ENCODE results near the gene WDFY4.

DNA sequence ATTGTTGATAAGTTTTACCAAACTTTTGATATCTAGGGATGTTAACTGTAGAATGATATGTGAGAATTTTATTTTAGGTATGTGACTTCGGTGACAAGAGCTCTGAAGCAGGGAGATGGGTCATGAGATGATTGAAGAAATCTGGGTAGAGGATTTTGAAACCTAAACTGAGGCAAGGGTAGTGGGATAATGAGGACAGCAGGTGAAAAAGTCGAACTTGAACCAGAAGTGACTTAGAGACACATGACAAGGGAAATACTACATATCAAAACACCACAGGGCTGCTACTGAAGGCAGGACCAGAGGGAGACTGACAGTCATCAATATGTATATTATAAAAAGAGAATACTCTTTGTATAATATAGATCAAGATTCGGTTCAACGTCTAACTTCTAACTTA lies 113.2 kb downstream of the WDFY4 start:
- TF ChIP-seq, protein P1, sequence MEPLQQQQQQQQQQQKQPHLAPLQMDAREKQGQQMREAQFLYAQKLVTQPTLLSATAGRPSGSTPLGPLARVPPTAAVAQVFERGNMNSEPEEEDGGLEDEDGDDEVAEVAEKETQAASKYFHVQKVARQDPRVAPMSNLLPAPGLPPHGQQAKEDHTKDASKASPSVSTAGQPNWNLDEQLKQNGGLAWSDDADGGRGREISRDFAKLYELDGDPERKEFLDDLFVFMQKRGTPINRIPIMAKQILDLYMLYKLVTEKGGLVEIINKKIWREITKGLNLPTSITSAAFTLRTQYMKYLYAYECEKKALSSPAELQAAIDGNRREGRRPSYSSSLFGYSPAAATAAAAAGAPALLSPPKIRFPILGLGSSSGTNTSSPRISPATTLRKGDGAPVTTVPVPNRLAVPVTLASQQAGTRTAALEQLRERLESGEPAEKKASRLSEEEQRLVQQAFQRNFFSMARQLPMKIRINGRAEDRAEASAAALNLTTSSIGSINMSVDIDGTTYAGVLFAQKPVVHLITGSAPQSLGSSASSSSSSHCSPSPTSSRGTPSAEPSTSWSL (CRISPR knock-in tag; IDR thresholded peaks at IDR 0.05; ENCODE audit: borderline replicate concordance): no peak
- TF ChIP-seq ETV5 (CRISPR knock-in tag; IDR thresholded peaks at IDR 0.05; ENCODE audit: low read depth) (no peak), CREM (IDR thresholded peaks at IDR 0.05; ENCODE audit: low read depth) (no peak), MCM7 (IDR thresholded peaks at IDR 0.05) (no peak), BHLHE40 (IDR thresholded peaks at IDR 0.05; ENCODE audit: low read length) (no peak), EZH2 (IDR thresholded peaks at IDR 0.05; ENCODE audit: borderline replicate concordance, low read depth, low read length) (no peak)
- TF ChIP-seq, protein P2, sequence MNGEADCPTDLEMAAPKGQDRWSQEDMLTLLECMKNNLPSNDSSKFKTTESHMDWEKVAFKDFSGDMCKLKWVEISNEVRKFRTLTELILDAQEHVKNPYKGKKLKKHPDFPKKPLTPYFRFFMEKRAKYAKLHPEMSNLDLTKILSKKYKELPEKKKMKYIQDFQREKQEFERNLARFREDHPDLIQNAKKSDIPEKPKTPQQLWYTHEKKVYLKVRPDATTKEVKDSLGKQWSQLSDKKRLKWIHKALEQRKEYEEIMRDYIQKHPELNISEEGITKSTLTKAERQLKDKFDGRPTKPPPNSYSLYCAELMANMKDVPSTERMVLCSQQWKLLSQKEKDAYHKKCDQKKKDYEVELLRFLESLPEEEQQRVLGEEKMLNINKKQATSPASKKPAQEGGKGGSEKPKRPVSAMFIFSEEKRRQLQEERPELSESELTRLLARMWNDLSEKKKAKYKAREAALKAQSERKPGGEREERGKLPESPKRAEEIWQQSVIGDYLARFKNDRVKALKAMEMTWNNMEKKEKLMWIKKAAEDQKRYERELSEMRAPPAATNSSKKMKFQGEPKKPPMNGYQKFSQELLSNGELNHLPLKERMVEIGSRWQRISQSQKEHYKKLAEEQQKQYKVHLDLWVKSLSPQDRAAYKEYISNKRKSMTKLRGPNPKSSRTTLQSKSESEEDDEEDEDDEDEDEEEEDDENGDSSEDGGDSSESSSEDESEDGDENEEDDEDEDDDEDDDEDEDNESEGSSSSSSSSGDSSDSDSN (IDR thresholded peaks at IDR 0.05; ENCODE audit: borderline replicate concordance in 1 of 2, low read depth in 2 of 2, low read length in 2 of 2): no peak
- TF ChIP-seq, protein P3, sequence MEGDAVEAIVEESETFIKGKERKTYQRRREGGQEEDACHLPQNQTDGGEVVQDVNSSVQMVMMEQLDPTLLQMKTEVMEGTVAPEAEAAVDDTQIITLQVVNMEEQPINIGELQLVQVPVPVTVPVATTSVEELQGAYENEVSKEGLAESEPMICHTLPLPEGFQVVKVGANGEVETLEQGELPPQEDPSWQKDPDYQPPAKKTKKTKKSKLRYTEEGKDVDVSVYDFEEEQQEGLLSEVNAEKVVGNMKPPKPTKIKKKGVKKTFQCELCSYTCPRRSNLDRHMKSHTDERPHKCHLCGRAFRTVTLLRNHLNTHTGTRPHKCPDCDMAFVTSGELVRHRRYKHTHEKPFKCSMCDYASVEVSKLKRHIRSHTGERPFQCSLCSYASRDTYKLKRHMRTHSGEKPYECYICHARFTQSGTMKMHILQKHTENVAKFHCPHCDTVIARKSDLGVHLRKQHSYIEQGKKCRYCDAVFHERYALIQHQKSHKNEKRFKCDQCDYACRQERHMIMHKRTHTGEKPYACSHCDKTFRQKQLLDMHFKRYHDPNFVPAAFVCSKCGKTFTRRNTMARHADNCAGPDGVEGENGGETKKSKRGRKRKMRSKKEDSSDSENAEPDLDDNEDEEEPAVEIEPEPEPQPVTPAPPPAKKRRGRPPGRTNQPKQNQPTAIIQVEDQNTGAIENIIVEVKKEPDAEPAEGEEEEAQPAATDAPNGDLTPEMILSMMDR (IDR thresholded peaks at IDR 0.05 in 2 of 3, conservative IDR thresholded peaks at IDR 0.05 in 1 of 3; ENCODE audit: insufficient read depth in 2 of 3, low read depth in 1 of 3, low read length in 3 of 3): no peak
- TF ChIP-seq, protein P4, sequence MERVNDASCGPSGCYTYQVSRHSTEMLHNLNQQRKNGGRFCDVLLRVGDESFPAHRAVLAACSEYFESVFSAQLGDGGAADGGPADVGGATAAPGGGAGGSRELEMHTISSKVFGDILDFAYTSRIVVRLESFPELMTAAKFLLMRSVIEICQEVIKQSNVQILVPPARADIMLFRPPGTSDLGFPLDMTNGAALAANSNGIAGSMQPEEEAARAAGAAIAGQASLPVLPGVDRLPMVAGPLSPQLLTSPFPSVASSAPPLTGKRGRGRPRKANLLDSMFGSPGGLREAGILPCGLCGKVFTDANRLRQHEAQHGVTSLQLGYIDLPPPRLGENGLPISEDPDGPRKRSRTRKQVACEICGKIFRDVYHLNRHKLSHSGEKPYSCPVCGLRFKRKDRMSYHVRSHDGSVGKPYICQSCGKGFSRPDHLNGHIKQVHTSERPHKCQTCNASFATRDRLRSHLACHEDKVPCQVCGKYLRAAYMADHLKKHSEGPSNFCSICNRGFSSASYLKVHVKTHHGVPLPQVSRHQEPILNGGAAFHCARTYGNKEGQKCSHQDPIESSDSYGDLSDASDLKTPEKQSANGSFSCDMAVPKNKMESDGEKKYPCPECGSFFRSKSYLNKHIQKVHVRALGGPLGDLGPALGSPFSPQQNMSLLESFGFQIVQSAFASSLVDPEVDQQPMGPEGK (CRISPR knock-in tag; IDR thresholded peaks at IDR 0.05; ENCODE audit: borderline replicate concordance): no peak
